ENCODE data around the gene SNX19. TPM values are rescaled to one million over a fixed set of nuclear protein-coding genes. Genes with fewer than 3 reads are reported as not detected.

The SNX19 gene
- total RNA-seq, 1 experiment from 2014 or later, result 79.3 TPM

GRCh38 chr11:130913268-130913667 is 3.0 kb downstream of the SNX19 start:
- POLR2A ChIA-PET, result no interaction called here
- ATAC-seq, result no peak
- no peak for TF ChIP-seq POLR2AphosphoS5 (IDR thresholded peaks at IDR 0.05; ENCODE audit: low read depth, low read length)
- no peak for TF ChIP-seq REST (IDR thresholded peaks at IDR 0.05; ENCODE audit: insufficient read depth in 1 of 2, low read depth in 2 of 2, low read length in 1 of 2)
- TF ChIP-seq SIN3A (IDR thresholded peaks at IDR 0.05; ENCODE audit: borderline replicate concordance, insufficient read depth, low read depth, low read length), result no peak
- TF ChIP-seq CTCF (IDR thresholded peaks at IDR 0.05), result no peak
- no peak for TF ChIP-seq TCF7L2 (IDR thresholded peaks at IDR 0.05; ENCODE audit: low read depth, low read length)
- intact Hi-C loops (cut with micrococcal nuclease; ENCODE audit: unreplicated experiment), result no loop called here
- no peaks in the 10 kb centered on the region for H3K27me3 ChIP-seq (ENCODE audit: control insufficient read depth, insufficient read depth, low read length)
- no peak for DNase-seq (ENCODE audit: low read depth, low spot score)
- no peaks in the 10 kb centered on the region for H3K9me3 ChIP-seq (ENCODE audit: control insufficient read depth, insufficient read depth, low read depth, low read length)
- BruUV-seq (replicated peaks), result no TSS peak
- CTCF ChIA-PET, result no interaction called here
- 0 out of 2 replicates have a peak, but pooled peaks cover 3% of the 10 kb centered on the region for H3K4me1 ChIP-seq (ENCODE audit: control insufficient read depth, insufficient read depth, low read length)
- peaks cover 9% of the 10 kb centered on the region for H3K36me3 ChIP-seq (ENCODE audit: control insufficient read depth, insufficient read depth, low read length)
- no peak overlapping the region for H3K4me3 ChIP-seq (ENCODE audit: low read depth in 2 of 2, low read length in 2 of 2)
- no peak overlapping the region for H3K27ac ChIP-seq (ENCODE audit: low read length)
- in situ Hi-C loops (cut with HindIII; ENCODE audit: low pct_unique_long_range_greater_than_20kb, low sequenced_read_pairs), result no loop called here

- DNase-seq (ENCODE audit: low read depth, low spot score) (no peak), ATAC-seq (no peak)
- Histone ChIP-seq H3K9me3 (ENCODE audit: control insufficient read depth, insufficient read depth, low read depth, low read length) (no peaks in the 10 kb centered on the region), H3K27me3 (ENCODE audit: control insufficient read depth, insufficient read depth, low read length) (no peaks in the 10 kb centered on the region), H3K27ac (ENCODE audit: low read length) (no peak overlapping the region), H3K36me3 (ENCODE audit: control insufficient read depth, insufficient read depth, low read length) (peaks cover 12% of the 10 kb centered on the region), H3K4me3 (ENCODE audit: low read depth in 2 of 2, low read length in 2 of 2) (no peak overlapping the region), H3K4me1 (ENCODE audit: control insufficient read depth, insufficient read depth, low read length) (0 out of 2 replicates have a peak, but pooled peaks cover 3% of the 10 kb centered on the region)
- CTCF ChIA-PET, result no interaction called here
- intact Hi-C loops (cut with micrococcal nuclease; ENCODE audit: unreplicated experiment) (no loop called here), in situ Hi-C loops (cut with HindIII; ENCODE audit: low pct_unique_long_range_greater_than_20kb, low sequenced_read_pairs) (no loop called here)
- BruUV-seq (replicated peaks), result no TSS peak
- TF ChIP-seq TCF7L2 (IDR thresholded peaks at IDR 0.05; ENCODE audit: low read depth, low read length) (no peak), SIN3A (IDR thresholded peaks at IDR 0.05; ENCODE audit: borderline replicate concordance, insufficient read depth, low read depth, low read length) (no peak), REST (IDR thresholded peaks at IDR 0.05; ENCODE audit: insufficient read depth in 1 of 2, low read depth in 2 of 2, low read length in 1 of 2) (no peak), CTCF (IDR thresholded peaks at IDR 0.05) (no peak), POLR2AphosphoS5 (IDR thresholded peaks at IDR 0.05; ENCODE audit: low read depth, low read length) (no peak)
- POLR2A ChIA-PET, result no interaction called here
Observed at GRCh38 chr11:130912552-130912951, 3.7 kb downstream of the SNX19 start.

Data from Panc1 (cell line).